Adrenal gland (tissue), 5 donors: ENCODE data around the gene ALG3.

Source experiments
- POLR2A ChIP-seq, 2 donors: fragments of 450-650 bp; IDR thresholded peaks; one replicate each; pipeline ENCODE4 v1.6.1; 2017; ENCODE audit warnings: antibody characterized with exemption in 2 of 2, mild to moderate bottlenecking in 2 of 2, moderate library complexity in 1 of 2
- TF ChIP-seq, protein P1 (sequence below), 6 experiments: fragments of 450-650 bp in 4 of 6; fragments of 200-600 bp in 2 of 6; sonication (generic) in 1 of 6; IDR thresholded peaks; 1 replicate in 5 of 6; 2 replicates in 1 of 6; pipeline versions ENCODE4 v1.5.1 to v1.8.0; 2016 to 2021; ENCODE audit warnings: antibody characterized with exemption in 6 of 6, mild to moderate bottlenecking in 2 of 6, moderate library complexity in 1 of 6
- donor health status: DM: no; HTN: no; CAD: no.

DNA sequence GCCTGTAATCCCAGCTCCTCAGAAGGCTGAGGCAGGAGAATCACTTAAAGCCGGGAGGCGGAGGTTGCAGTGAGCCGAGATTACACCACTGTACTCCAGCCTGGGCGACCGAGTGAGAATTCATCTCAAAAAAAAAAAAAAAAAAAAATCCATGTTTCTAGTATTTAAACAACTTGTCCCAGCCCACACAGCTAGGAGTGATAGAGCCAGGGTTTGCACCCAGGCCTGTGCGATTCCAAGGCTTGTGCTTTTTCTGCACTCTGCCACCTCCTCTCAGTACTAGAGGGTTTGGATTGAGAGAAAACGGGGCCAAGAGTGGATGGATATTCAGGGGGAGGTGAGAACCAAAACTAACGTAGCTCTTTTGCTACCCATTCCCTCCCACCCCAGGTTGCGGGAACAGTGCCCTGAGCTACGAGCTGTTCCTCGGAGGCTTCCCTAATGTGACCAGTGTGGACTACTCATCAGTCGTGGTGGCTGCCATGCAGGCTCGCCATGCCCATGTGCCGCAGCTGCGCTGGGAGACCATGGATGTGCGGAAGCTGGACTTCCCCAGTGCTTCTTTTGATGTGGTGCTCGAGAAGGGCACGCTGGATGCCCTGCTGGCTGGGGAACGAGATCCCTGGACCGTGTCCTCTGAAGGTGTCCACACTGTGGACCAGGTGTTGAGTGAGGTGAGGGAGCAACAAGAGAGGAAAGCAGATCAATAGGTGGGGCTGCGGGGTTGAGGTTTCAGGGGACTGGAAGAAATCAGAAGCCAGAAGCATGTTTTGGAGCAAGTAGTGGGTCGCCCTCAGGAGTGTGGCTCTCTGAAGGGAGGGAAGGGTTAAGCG lies 8.5 kb upstream of the ALG3 start:
- TF ChIP-seq, protein P1, sequence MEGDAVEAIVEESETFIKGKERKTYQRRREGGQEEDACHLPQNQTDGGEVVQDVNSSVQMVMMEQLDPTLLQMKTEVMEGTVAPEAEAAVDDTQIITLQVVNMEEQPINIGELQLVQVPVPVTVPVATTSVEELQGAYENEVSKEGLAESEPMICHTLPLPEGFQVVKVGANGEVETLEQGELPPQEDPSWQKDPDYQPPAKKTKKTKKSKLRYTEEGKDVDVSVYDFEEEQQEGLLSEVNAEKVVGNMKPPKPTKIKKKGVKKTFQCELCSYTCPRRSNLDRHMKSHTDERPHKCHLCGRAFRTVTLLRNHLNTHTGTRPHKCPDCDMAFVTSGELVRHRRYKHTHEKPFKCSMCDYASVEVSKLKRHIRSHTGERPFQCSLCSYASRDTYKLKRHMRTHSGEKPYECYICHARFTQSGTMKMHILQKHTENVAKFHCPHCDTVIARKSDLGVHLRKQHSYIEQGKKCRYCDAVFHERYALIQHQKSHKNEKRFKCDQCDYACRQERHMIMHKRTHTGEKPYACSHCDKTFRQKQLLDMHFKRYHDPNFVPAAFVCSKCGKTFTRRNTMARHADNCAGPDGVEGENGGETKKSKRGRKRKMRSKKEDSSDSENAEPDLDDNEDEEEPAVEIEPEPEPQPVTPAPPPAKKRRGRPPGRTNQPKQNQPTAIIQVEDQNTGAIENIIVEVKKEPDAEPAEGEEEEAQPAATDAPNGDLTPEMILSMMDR (IDR thresholded peaks at IDR 0.05): no peak
- no peak for TF ChIP-seq POLR2A (IDR thresholded peaks at IDR 0.05)
